HG03439 (cell line): ENCODE data around the gene SPATA31A3.
"Not testable (repeated sequence)": the region's sequence is repeated elsewhere in the genome, so short reads cannot be mapped to it uniquely, and the experiment has no call there.

Experiments
- ATAC-seq: cut with Tn5 transposase; IDR thresholded peaks from one replicate; pipeline ENCODE4 v1.9.1; 2021; ENCODE audit warnings: mild to moderate bottlenecking, moderate library complexity; ENCODE audit not compliant: unreplicated experiment

SPATA31A3 gene

GRCh38 chr9:66992450-66992849, at the start of gene SPATA31A3:
Gene SPATA31A3 (minus strand): TSS chr9:66992550. CDS start chr9:66992521, 29 bp downstream.
- ATAC-seq: not testable (repeated sequence)

GRCh38 chr9:66952576-66952975, 39.8 kb downstream of the SPATA31A3 start:
- ATAC-seq: not testable (repeated sequence)

GRCh38 chr9:66942400-66943155, 49.8 kb downstream of the SPATA31A3 start:
- not testable (repeated sequence) for ATAC-seq

DNA sequence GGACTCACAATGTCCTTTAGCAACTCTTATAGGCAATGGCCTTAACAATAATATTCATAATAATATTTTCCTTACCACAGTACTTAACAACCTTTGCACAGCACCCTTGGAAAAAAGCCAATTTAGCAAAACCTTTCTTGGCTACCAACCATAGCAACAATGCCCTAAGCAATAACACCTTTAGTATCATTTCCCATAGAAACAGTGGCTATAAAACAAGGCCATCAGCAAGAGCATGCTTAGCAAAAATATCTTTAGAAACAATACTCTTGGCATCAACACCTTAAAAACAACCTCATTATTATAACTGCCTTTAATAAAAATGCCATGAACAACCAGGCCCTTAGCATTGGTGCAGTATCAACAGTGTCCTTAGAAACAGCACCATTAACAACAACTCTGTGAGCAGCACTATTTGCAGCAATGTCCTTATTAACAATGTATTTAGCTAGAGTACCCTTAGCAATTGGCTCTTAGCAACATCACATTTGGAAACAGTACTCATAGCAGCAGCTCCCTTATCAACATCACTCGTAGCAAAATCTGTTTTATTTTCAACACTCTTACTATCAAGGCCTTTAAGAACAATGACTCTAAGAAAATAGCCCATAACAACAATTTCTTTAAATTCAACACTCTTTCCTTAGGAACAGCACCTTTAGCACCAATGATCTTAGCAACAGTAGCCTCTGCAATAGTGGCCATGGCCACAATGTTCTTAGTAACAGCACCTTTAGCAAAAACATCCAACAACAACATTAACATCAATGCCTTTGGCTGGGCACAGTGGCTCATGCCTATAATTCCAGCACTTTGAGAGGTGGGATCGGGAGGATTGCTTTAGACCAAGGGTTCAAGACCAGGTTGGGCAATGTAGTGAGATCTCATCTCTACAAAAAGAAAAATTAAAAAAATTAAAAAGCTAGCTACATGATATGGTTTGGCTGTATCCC, 52.2 kb downstream of the SPATA31A3 start:
- ATAC-seq: not testable (repeated sequence)

- ATAC-seq: not testable (repeated sequence)
These were observed 54.0 kb downstream of the SPATA31A3 start for GRCh38 chr9:66938322-66938721.

GRCh38 chr9:66937662-66938061, 54.7 kb downstream of the SPATA31A3 start:
- ATAC-seq: not testable (repeated sequence)
